A673 (cell line): ENCODE results near the gene FBXO17. TPM values are rescaled to one million over a fixed set of nuclear protein-coding genes. Genes with fewer than 3 reads are reported as not detected.
A peak's percentile ranks its signal among the peaks of the same experiment; 100 is the strongest.

ENCODE experiments used
- BruUV-seq: library from RNA; stranded (reverse); fragments of 400-500 nt; replicated peaks from 2 replicates; lab custom pipeline; 2021; lab: Mats Ljungman, UMichigan
- CTCF ChIA-PET: fragments of 300-600 bp; sonication (Branson Sonifier 250); formaldehyde crosslinking; loops from one replicate; lab custom pipeline; 2022; ENCODE audit warnings: antibody characterized with exemption; lab: Charles Lee
- POLR2A ChIA-PET: fragments of 300-600 bp; sonication (Branson Sonifier 250); formaldehyde crosslinking; loops from one replicate; lab custom pipeline; 2022; ENCODE audit warnings: antibody characterized with exemption; ENCODE audit not compliant: low non-redundant PET; lab: Charles Lee
- DNase-seq: peaks from one replicate; pipeline ENCODE4 v3.0.0-alpha.2; 2015; ENCODE audit warnings: low spot score
- H3K27ac ChIP-seq: fragments of 200-600 bp; sonication (generic); 2 replicates; pipeline ENCODE4 v1.5.1; 2016; ENCODE audit warnings: mixed run types, low read depth, mild to moderate bottlenecking, mixed read lengths, antibody characterized with exemption, low read length; ENCODE audit not compliant: poor library complexity, severe bottlenecking
- H3K27me3 ChIP-seq: fragments of 200-600 bp; sonication (generic); replicated peaks from 2 replicates; pipeline ENCODE4 v1.6.1; 2017; ENCODE audit warnings: mixed run types, low read depth, mild to moderate bottlenecking, mixed read lengths, antibody characterized with exemption, low read length; ENCODE audit not compliant: insufficient read depth, poor library complexity
- H3K36me3 ChIP-seq: fragments of 200-600 bp; sonication (generic); 2 replicates; pipeline ENCODE4 v1.6.1; 2016; ENCODE audit warnings: mixed run types, mild to moderate bottlenecking, mixed read lengths, antibody characterized with exemption, low read length; ENCODE audit not compliant: insufficient read depth, poor library complexity, severe bottlenecking
- H3K4me1 ChIP-seq: fragments of 200-600 bp; sonication (generic); 2 replicates; pipeline ENCODE4 v1.6.1; 2017; ENCODE audit warnings: mixed run types, mild to moderate bottlenecking, mixed read lengths, antibody characterized with exemption, low read length; ENCODE audit not compliant: insufficient read depth, poor library complexity, severe bottlenecking
- H3K4me3 ChIP-seq: fragments of 200-600 bp; sonication (generic); 2 replicates; pipeline ENCODE4 v1.5.1; 2016; ENCODE audit warnings: low read depth, mixed run types, mild to moderate bottlenecking, mixed read lengths, low read length; ENCODE audit not compliant: poor library complexity, severe bottlenecking
- H3K9me3 ChIP-seq: fragments of 200-600 bp; sonication (generic); 2 replicates; pipeline ENCODE4 v1.6.1; 2016; ENCODE audit warnings: mixed run types, low read depth, mild to moderate bottlenecking, mixed read lengths, antibody characterized with exemption, low read length; ENCODE audit not compliant: poor library complexity, severe bottlenecking
- CTCF ChIP-seq: fragments of 300-800, 200-600 bp; sonication (generic); conservative IDR thresholded peaks from 2 replicates; pipeline ENCODE4 v1.5.1; 2017; ENCODE audit warnings: low read depth, mild to moderate bottlenecking, antibody characterized with exemption, low read length, moderate library complexity, mixed read lengths
- EZH2 ChIP-seq: fragments of 200-600 bp; sonication (generic); IDR thresholded peaks from 2 replicates; pipeline ENCODE4 v1.6.1; 2017; ENCODE audit warnings: borderline replicate concordance, low read depth, mild to moderate bottlenecking, mixed read lengths, antibody characterized with exemption, low read length; ENCODE audit not compliant: poor library complexity, severe bottlenecking
- intact Hi-C: fragments of 100-400 bp; cut with micrococcal nuclease; formaldehyde crosslinking; loops from one replicate; pipeline ENCODE4 v1.10.0; 2022; ENCODE audit not compliant: unreplicated experiment
- total RNA-seq: library from RNA; stranded (reverse); gene quantifications from 2 replicates; pipeline ENCODE4 v1.2.3, GENCODE V29; 2021

Gene FBXO17
- total RNA-seq, 1 experiment from 2014 or later, result 26.0 TPM

- DNase-seq, result no peak
- ChIA-PET POLR2A (interaction anchor here (0.6 kb wide), 2 partner anchors 176 to 579 kb away, joined by 3 to 5 read pairs; no protein-coding TSS in a partner anchor), CTCF (no interaction called here)
- H3K27ac ChIP-seq, result no peak overlapping the region
- no peaks in the 10 kb centered on the region for H3K9me3 ChIP-seq
- no peak overlapping the region for H3K4me3 ChIP-seq
- no peaks in the 10 kb centered on the region for H3K27me3 ChIP-seq
- no peaks in the 10 kb centered on the region for H3K36me3 ChIP-seq
- intact Hi-C loops, result no loop called here
- BruUV-seq, result no TSS peak
- H3K4me1 ChIP-seq, result no peaks in the 10 kb centered on the region
- TF ChIP-seq CTCF (no peak), EZH2 (no peak)
Measured at GRCh38 chr19:38956264-38956663, 19.3 kb downstream of the FBXO17 start.

- no peak overlapping the region for H3K4me3 ChIP-seq
- no peak overlapping the region for H3K27ac ChIP-seq
- H3K36me3 ChIP-seq, result no peaks in the 10 kb centered on the region
- intact Hi-C loops, result no loop called here
- ChIA-PET CTCF (no interaction called here), POLR2A (interaction anchor here (0.6 kb wide), 1 partner anchor 232 kb away, joined by 3 read pairs; no protein-coding TSS in a partner anchor)
- no peaks in the 10 kb centered on the region for H3K9me3 ChIP-seq
- H3K27me3 ChIP-seq, result no peaks in the 10 kb centered on the region
- H3K4me1 ChIP-seq, result peaks cover 6% of the 10 kb centered on the region
- no peak for TF ChIP-seq CTCF
- no peak for TF ChIP-seq EZH2
- DNase-seq, result no peak
- no TSS peak for BruUV-seq
Measured at GRCh38 chr19:38953677-38954076, 21.9 kb downstream of the FBXO17 start.

- no peaks in the 10 kb centered on the region for H3K27me3 ChIP-seq
- no peaks in the 10 kb centered on the region for H3K36me3 ChIP-seq
- H3K4me1 ChIP-seq, result peaks cover 6% of the 10 kb centered on the region
- TF ChIP-seq CTCF, result peak; percentile 57
- no peak for TF ChIP-seq EZH2
- H3K4me3 ChIP-seq, result no peak overlapping the region
- DNase-seq, result peak; percentile 70
- intact Hi-C loops, result no loop called here
- BruUV-seq, result no TSS peak
- ChIA-PET CTCF (no interaction called here), POLR2A (no interaction called here)
- H3K9me3 ChIP-seq, result no peaks in the 10 kb centered on the region
- H3K27ac ChIP-seq, result no peak overlapping the region
Measured at GRCh38 chr19:38952395-38953165, 23.0 kb downstream of the FBXO17 start.
